ENCODE results near the gene SARS1.

Gene SARS1

GRCh38 chr1:109261578-109261977 lies 47.9 kb downstream of the SARS1 start:
- DNase-seq = no peak

GRCh38 chr1:109262231-109263055 lies 48.7 kb downstream of the SARS1 start:
- peak in 1 of 58 donors; percentile 31 for DNase-seq

GRCh38 chr1:109263234-109263596 lies 49.5 kb downstream of the SARS1 start:
- peak in 7 of 58 donors; percentile 44 to 75 (median 57) for DNase-seq

DNA sequence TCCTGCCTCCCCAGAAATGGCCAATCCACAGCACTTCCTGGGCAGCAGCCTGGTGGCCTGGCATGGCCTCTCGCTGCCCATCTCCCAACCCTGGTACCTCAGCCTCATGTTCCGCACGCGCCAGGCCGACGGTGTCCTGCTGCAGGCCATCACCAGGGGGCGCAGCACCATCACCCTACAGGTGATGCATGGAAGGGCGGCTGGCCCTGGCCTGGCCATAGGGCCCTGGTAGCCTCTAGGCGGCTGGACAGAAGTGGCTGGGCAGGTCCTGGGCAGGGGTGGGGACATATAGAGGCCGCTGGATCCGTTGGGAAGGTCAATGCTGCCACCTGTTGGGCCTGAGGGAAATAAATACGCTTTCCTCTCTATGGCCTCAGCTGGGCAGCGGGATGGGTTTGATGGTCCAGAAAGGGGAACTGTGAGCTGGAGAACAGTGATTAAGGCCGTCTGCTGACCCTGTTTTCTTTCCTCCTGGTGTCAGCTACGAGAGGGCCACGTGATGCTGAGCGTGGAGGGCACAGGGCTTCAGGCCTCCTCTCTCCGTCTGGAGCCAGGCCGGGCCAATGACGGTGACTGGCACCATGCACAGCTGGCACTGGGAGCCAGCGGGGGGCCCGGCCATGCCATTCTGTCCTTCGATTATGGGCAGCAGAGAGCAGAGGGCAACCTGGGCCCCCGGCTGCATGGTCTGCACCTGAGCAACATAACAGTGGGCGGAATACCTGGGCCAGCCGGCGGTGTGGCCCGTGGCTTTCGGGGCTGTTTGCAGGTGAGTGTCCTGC lies 50.1 kb downstream of the SARS1 start:
- peak in 52 of 58 donors; percentile 37 to 94 (median 74) for DNase-seq

GRCh38 chr1:109264379-109264755 lies 50.6 kb downstream of the SARS1 start:
- DNase-seq = no peak

GRCh38 chr1:109265016-109265415 lies 51.3 kb downstream of the SARS1 start:
- DNase-seq = no peak

DNA sequence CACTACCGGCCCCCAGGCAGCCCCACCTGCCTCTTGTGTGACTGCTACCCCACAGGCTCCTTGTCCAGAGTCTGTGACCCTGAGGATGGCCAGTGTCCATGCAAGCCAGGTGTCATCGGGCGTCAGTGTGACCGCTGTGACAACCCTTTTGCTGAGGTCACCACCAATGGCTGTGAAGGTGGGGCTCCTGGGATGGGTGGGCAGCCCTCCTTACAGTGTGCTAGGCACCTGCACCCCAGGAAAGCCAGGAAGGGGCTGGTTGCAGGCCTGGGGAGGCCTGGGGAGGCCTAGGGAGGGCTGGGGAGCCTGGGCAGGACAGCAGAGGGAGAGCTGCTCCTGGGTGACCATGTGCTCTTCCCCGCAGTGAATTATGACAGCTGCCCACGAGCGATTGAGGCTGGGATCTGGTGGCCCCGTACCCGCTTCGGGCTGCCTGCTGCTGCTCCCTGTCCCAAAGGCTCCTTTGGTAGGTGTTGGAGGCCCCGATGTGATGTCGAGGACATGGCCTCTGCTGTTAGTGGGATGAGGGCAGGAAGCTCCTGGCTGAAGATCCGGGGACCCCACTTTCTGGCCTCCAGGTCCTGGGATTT lies 52.1 kb downstream of the SARS1 start:
- DNase-seq = no peak

GRCh38 chr1:109266965-109267364 lies 53.2 kb downstream of the SARS1 start:
- DNase-seq = peak in 5 of 58 donors; percentile 24 to 53 (median 38)

DNA sequence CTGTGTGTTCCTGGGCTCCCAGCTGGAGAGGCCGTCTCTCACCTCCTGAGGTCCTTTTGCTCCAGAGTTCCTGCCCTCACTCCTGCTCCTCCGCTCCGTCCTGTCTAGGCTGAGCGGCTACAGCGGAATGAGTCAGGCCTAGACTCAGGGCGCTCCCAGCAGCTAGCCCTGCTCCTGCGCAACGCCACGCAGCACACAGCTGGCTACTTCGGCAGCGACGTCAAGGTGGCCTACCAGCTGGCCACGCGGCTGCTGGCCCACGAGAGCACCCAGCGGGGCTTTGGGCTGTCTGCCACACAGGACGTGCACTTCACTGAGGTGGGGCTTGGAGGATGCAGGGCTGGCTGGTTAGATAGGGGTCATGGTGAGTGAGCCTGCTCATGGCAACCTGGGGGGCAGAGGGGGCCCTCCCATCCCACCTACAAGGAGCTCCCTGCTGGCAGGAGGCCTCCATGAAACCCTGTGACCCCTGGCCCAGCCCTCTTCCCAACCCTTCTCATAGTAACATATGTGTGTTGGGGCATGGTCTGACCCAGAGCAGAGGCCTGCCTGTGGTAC lies 54.1 kb downstream of the SARS1 start:
- DNase-seq = no peak

- peak in 5 of 58 donors; percentile 24 to 56 (median 46) for DNase-seq
These were observed 54.9 kb downstream of the SARS1 start for GRCh38 chr1:109268431-109269211.

DNA sequence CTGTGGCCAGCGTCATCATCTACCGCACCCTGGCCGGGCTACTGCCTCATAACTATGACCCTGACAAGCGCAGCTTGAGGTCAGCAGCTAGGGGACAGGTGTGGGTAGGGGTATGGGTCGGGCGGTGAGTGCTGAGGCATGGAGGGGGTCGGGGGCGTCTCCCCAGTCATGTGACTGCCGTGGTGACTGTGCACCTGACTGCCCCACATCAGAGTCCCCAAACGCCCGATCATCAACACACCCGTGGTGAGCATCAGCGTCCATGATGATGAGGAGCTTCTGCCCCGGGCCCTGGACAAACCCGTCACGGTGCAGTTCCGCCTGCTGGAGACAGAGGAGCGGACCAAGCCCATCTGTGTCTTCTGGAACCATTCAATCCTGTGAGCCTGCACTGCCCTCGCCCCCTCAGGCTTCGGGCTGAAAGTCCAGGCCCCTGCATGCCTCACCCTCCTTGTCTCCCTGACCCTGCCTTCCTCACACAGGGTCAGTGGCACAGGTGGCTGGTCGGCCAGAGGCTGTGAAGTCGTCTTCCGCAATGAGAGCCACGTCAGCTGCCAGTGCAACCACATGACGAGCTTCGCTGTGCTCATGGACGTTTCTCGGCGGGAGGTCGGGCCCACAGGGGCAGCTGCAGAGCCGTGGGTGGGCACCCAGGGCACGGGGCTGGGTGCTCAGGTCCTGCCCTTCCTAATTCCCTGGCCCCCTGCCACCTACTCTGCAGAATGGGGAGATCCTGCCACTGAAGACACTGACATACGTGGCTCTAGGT lies 55.7 kb downstream of the SARS1 start:
- DNase-seq = no peak

GRCh38 chr1:109269981-109270622 lies 56.4 kb downstream of the SARS1 start:
- DNase-seq = no peak

GRCh38 chr1:109270623-109271317 lies 57.1 kb downstream of the SARS1 start:
- no peak for DNase-seq

- DNase-seq = no peak
These were observed 57.7 kb downstream of the SARS1 start for GRCh38 chr1:109271458-109271857.

DNA sequence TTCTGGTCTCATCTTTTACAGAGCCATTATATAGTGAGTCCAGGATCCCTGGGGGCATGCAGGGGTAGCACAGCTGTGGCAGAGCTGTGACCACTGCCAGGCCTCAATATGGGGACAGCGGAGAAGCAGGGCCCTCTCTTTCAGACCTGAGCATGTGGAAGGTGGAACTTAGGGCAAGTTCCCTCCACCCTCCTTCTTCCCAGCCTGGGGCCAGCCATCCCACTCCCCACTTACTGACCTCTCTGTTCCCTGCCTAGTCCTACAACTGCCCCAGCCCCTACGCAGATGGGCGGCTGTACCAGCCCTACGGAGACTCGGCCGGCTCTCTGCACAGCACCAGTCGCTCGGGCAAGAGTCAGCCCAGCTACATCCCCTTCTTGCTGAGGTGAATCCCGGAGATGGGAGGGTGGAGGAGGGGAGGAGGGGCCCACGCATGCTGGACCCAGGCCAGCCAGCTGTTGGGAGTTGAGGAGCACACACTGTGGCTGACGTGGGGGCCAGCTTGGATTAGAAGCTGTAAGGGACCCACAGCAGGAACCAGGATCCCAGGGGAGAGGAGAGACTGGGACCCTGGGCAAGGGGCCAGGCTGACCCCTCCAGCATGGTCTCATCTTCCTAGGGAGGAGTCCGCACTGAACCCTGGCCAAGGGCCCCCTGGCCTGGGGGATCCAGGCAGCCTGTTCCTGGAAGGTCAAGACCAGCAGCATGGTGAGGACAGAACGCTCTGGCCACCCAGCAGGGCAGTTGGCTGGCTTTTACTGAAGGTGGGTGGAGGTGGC lies 58.5 kb downstream of the SARS1 start:
- no peak for DNase-seq

- no peak for DNase-seq
These were observed 59.3 kb downstream of the SARS1 start for GRCh38 chr1:109272831-109273547.

GRCh38 chr1:109273570-109274288 lies 60.0 kb downstream of the SARS1 start:
- no peak for DNase-seq
